Upper lobe of left lung (tissue), 6 donors: ENCODE measurements around the gene ZNF248. TPM values are rescaled to one million over a fixed set of nuclear protein-coding genes. Genes with fewer than 3 reads are reported as not detected.

Source experiments
- ATAC-seq, 2 donors: fragments of 200-7000 bp; cut with Tn5 transposase; one replicate each; pipeline ENCODE4 v1.9.1; 2022; ENCODE audit warnings: mild to moderate bottlenecking in 2 of 2, moderate library complexity in 2 of 2; ENCODE audit not compliant: low FRiP score in 2 of 2
- DNase-seq, 2 donors: peaks; one replicate each; pipeline ENCODE4 v3.0.0-alpha.2; 2019 to 2020
- H3K27ac ChIP-seq, 4 donors: fragments of 200-600 bp; sonication (generic); one replicate each; pipeline ENCODE4 v1.5.1; 2016 to 2019
- H3K27me3 ChIP-seq, 4 donors: fragments of 200-600 bp; sonication (generic); one replicate each; pipeline ENCODE4 v1.5.1; 2017 to 2019
- H3K36me3 ChIP-seq, 4 donors: fragments of 200-600 bp; sonication (generic); one replicate each; pipeline ENCODE4 v1.5.1; 2016 to 2019
- H3K4me1 ChIP-seq, 4 donors: fragments of 200-600 bp; sonication (generic); one replicate each; pipeline ENCODE4 v1.5.1; 2018 to 2019
- H3K4me3 ChIP-seq, 4 donors: fragments of 200-600 bp; sonication (generic); one replicate each; pipeline ENCODE4 v1.5.1; 2017 to 2019; ENCODE audit warnings: mild to moderate bottlenecking in 2 of 4, moderate library complexity in 1 of 4
- H3K9me3 ChIP-seq, 4 donors: fragments of 200-600 bp; sonication (generic); one replicate each; pipeline ENCODE4 v1.5.1; 2018 to 2019
- CTCF ChIP-seq, 6 experiments: fragments of 450-650 bp in 4 of 6; fragments of 200-600 bp in 2 of 6; sonication (generic) in 2 of 6; IDR thresholded peaks; one replicate each; pipeline ENCODE4 v1.5.1; 2016 to 2019; ENCODE audit warnings: antibody characterized with exemption in 6 of 6
- EP300 ChIP-seq, 4 donors: sonication (generic); formaldehyde crosslinking; IDR thresholded peaks; one replicate each; pipeline ENCODE4 v1.5.1; 2017; ENCODE audit warnings: antibody characterized with exemption in 4 of 4, control low read depth in 2 of 4
- POLR2A ChIP-seq, 4 donors: fragments of 450-650 bp; IDR thresholded peaks; one replicate each; pipeline ENCODE4 v1.5.1; 2016 to 2017; ENCODE audit warnings: antibody characterized with exemption in 4 of 4, mild to moderate bottlenecking in 2 of 4
- POLR2AphosphoS5 ChIP-seq, 2 donors: sonication (generic); formaldehyde crosslinking; IDR thresholded peaks; one replicate each; pipeline ENCODE4 v1.5.1; 2017; ENCODE audit warnings: antibody characterized with exemption in 2 of 2
- WGBS, 2 donors: methylation state at CpG; one replicate each; pipeline ENCODE4 v1.1.5; 2017 to 2018; 5-methylcytosine and 5-hydroxymethylcytosine counted together
- total RNA-seq, 6 donors: library from RNA; depleted of rRNA in 4 of 6; stranded (reverse); fragments of >200 nt in 4 of 6; gene quantifications; one replicate each; pipeline versions ENCODE4 v1.1.0 to v1.2.1, GENCODE V29; 2016 to 2021
- donor health status: DM: no; HTN: no; CAD: no; lungs with moderate emphysema.
- donor health status: DM: no; HTN: yes; CAD: no; lungs with severe emphysema.

Gene ZNF248
- total RNA-seq, 6 donors from 2014 or later = 8.5 to 38.8 (median 11.0) TPM

GRCh38 chr10:37813763-37814162 is 43.6 kb downstream of the ZNF248 start:
- Histone ChIP-seq H3K36me3 (no peaks in the 10 kb centered on the region), H3K4me1 (no peaks in the 10 kb centered on the region), H3K9me3 (peaks cover 18 to 80% (median 28%) of the 10 kb centered on the region in 4 donors), H3K4me3 (no peak overlapping the region), H3K27me3 (no peaks in the 10 kb centered on the region), H3K27ac (no peak overlapping the region)
- DNase-seq (no peak), ATAC-seq (no peak)
- no peak for TF ChIP-seq EP300 (IDR thresholded peaks at IDR 0.05)
- no peak for TF ChIP-seq POLR2A (IDR thresholded peaks at IDR 0.05)
- TF ChIP-seq CTCF (IDR thresholded peaks at IDR 0.05) = no peak
- TF ChIP-seq POLR2AphosphoS5 (IDR thresholded peaks at IDR 0.05) = no peak
- WGBS, 2 donors = 92 to 100% methylated on average over 3 of the region's 3 CpGs

- H3K9me3 ChIP-seq = peaks cover 11 to 69% (median 26%) of the 10 kb centered on the region in 4 donors
- 43 to 86% methylated on average over 1 of the region's 1 CpG for WGBS, 2 donors
- H3K4me1 ChIP-seq = no peaks in the 10 kb centered on the region
Observed at GRCh38 chr10:37812290-37812689, 45.1 kb downstream of the ZNF248 start.

GRCh38 chr10:37803269-37803668 is 54.1 kb downstream of the ZNF248 start:
- Histone ChIP-seq H3K27ac (no peak overlapping the region), H3K27me3 (no peaks in the 10 kb centered on the region), H3K36me3 (no peaks in the 10 kb centered on the region), H3K9me3 (peaks cover 0 to 3% (median 0%) of the 10 kb centered on the region in 4 donors), H3K4me3 (no peak overlapping the region), H3K4me1 (no peaks in the 10 kb centered on the region)
- ATAC-seq (no peak), DNase-seq (no peak)
- TF ChIP-seq POLR2A (IDR thresholded peaks at IDR 0.05) (no peak), POLR2AphosphoS5 (IDR thresholded peaks at IDR 0.05) (no peak), CTCF (IDR thresholded peaks at IDR 0.05) (no peak), EP300 (IDR thresholded peaks at IDR 0.05) (no peak)
- WGBS, 2 donors = 67 to 80% methylated on average over 2 to 3 of the region's 3 CpGs

More at GRCh38 chr10:37812290-37812689, 45.1 kb downstream of the ZNF248 start:
- no peak for ATAC-seq
- Histone ChIP-seq H3K36me3 (no peaks in the 10 kb centered on the region), H3K27me3 (no peaks in the 10 kb centered on the region), H3K27ac (no peak overlapping the region), H3K4me3 (no peak overlapping the region)
- DNase-seq = no peak
- TF ChIP-seq POLR2AphosphoS5 (IDR thresholded peaks at IDR 0.05) (no peak), CTCF (IDR thresholded peaks at IDR 0.05) (no peak), POLR2A (IDR thresholded peaks at IDR 0.05) (no peak), EP300 (IDR thresholded peaks at IDR 0.05) (no peak)

GRCh38 chr10:37801557-37801956 is 55.9 kb downstream of the ZNF248 start:
- DNase-seq = no peak
- no peaks in the 10 kb centered on the region for H3K4me1 ChIP-seq
- no peak for TF ChIP-seq POLR2A (IDR thresholded peaks at IDR 0.05)
- TF ChIP-seq CTCF (IDR thresholded peaks at IDR 0.05) = no peak
- TF ChIP-seq POLR2AphosphoS5 (IDR thresholded peaks at IDR 0.05) = no peak
- TF ChIP-seq EP300 (IDR thresholded peaks at IDR 0.05) = no peak
- peaks cover 0 to 7% (median 1%) of the 10 kb centered on the region in 4 donors for H3K9me3 ChIP-seq
- ATAC-seq = no peak
- H3K27me3 ChIP-seq = no peaks in the 10 kb centered on the region
- no peak overlapping the region for H3K27ac ChIP-seq
- H3K36me3 ChIP-seq = no peaks in the 10 kb centered on the region
- H3K4me3 ChIP-seq = no peak overlapping the region

- H3K36me3 ChIP-seq = no peaks in the 10 kb centered on the region
- WGBS, 2 donors = 77 to 86% methylated on average over 2 of the region's 2 CpGs
- ATAC-seq (no peak), DNase-seq (no peak)
- no peaks in the 10 kb centered on the region for H3K27me3 ChIP-seq
- peaks cover 0 to 46% (median 22%) of the 10 kb centered on the region in 4 donors for H3K9me3 ChIP-seq
- H3K4me1 ChIP-seq = no peaks in the 10 kb centered on the region
- no peak overlapping the region for H3K27ac ChIP-seq
- no peak overlapping the region for H3K4me3 ChIP-seq
- TF ChIP-seq POLR2AphosphoS5 (IDR thresholded peaks at IDR 0.05) (no peak), EP300 (IDR thresholded peaks at IDR 0.05) (no peak), CTCF (IDR thresholded peaks at IDR 0.05) (no peak), POLR2A (IDR thresholded peaks at IDR 0.05) (no peak)
Observed at GRCh38 chr10:37794305-37794976, 63.0 kb downstream of the ZNF248 start.
